B cell (primary cell): ENCODE data around the gene UNC13C. TPM values are rescaled to one million over a fixed set of nuclear protein-coding genes. Genes with fewer than 3 reads are reported as not detected.

Source experiments
- ATAC-seq: fragments of 200-7000 bp; cut with Tn5 transposase; one replicate; pipeline ENCODE4 v1.10.0; 2021; ENCODE audit warnings: low read depth, mild to moderate bottlenecking, moderate number of reproducible peaks, moderate library complexity
- CTCF ChIA-PET: fragments of 350-600 bp; sonication (Branson Sonifier 250); formaldehyde crosslinking; loops from one replicate; lab custom pipeline; 2021; ENCODE audit warnings: antibody characterized with exemption, inconsistent platforms; lab: Charles Lee
- POLR2A ChIA-PET: fragments of 350-600 bp; sonication (Branson Sonifier 250); formaldehyde crosslinking; loops from one replicate; lab custom pipeline; 2021; ENCODE audit warnings: antibody characterized with exemption; lab: Charles Lee
- DNase-seq: peaks from one replicate; pipeline ENCODE4 v3.0.0; 2013
- H2AFZ ChIP-seq: 2 replicates; pipeline ENCODE4 v1.6.1; 2012; ENCODE audit warnings: mild to moderate bottlenecking, low read depth, low read length; ENCODE audit not compliant: insufficient read depth, poor library complexity, severe bottlenecking
- H3K27ac ChIP-seq, 2 donors: 1 replicate in 1 of 2; 2 replicates in 1 of 2; pipeline ENCODE4 v1.5.1; 2012 to 2013; ENCODE audit warnings: low read length in 2 of 2, mild to moderate bottlenecking in 2 of 2, moderate library complexity in 1 of 2
- H3K27me3 ChIP-seq, 4 experiments: fragments of 200-600 bp in 1 of 4; sonication (generic) in 1 of 4; replicated peaks in 1 of 4; 1 replicate in 2 of 4; 2 replicates in 2 of 4; pipeline versions ENCODE4 v1.6.1 to v1.7.0; 2013 to 2016; ENCODE audit warnings: low read length in 3 of 4, mild to moderate bottlenecking in 2 of 4, mixed read lengths in 1 of 4, moderate library complexity in 1 of 4; ENCODE audit not compliant: insufficient read depth in 4 of 4, control insufficient read depth in 3 of 4; ENCODE audit errors: control extremely low read depth in 1 of 4
- H3K36me3 ChIP-seq, 2 experiments: replicated peaks in 1 of 2; 1 replicate in 1 of 2; 2 replicates in 1 of 2; pipeline versions ENCODE4 v1.6.1 to v1.7.1; 2013; ENCODE audit warnings: low read length in 1 of 2; ENCODE audit not compliant: insufficient read depth in 2 of 2, control insufficient read depth in 1 of 2; ENCODE audit errors: control extremely low read depth in 1 of 2, extremely low read depth in 1 of 2
- H3K4me1 ChIP-seq, 2 donors: fragments of 200-600 bp in 1 of 2; sonication (generic) in 1 of 2; 1 replicate in 1 of 2; 2 replicates in 1 of 2; pipeline versions ENCODE4 v1.5.1 to v1.6.1; 2013 to 2017; ENCODE audit warnings: low read length in 2 of 2; ENCODE audit not compliant: control insufficient read depth in 2 of 2, insufficient read depth in 2 of 2
- H3K4me2 ChIP-seq: replicated peaks from 2 replicates; pipeline ENCODE3; 2012; ENCODE audit warnings: mild to moderate bottlenecking, low read depth, low read length; ENCODE audit not compliant: poor library complexity, severe bottlenecking
- H3K4me3 ChIP-seq, 5 experiments: fragments of 200-600 bp in 1 of 5; sonication (generic) in 1 of 5; 1 replicate in 3 of 5; 2 replicates in 2 of 5; pipeline versions ENCODE4 v1.5.1 to v1.7.0; 2011 to 2016; ENCODE audit warnings: low read length in 4 of 5, mild to moderate bottlenecking in 4 of 5, low read depth in 2 of 5, control low read depth in 1 of 5, moderate library complexity in 1 of 5; ENCODE audit not compliant: insufficient read depth in 1 of 5; ENCODE audit errors: control extremely low read depth in 1 of 5, extremely low read depth in 1 of 5
- H3K79me2 ChIP-seq: fragments of 200-600 bp; sonication (generic); one replicate; pipeline ENCODE4 v1.6.0; 2016; ENCODE audit warnings: low read length; ENCODE audit not compliant: control insufficient read depth, insufficient read depth
- H3K9ac ChIP-seq: fragments of 200-600 bp; sonication (generic); 2 replicates; pipeline ENCODE4 v1.6.1; 2017; ENCODE audit warnings: mild to moderate bottlenecking, low read length, moderate library complexity
- H3K9me3 ChIP-seq, 3 donors: one replicate each; pipeline versions ENCODE4 v1.6.1 to v1.7.1; 2013; ENCODE audit warnings: low read length in 2 of 3; ENCODE audit not compliant: control insufficient read depth in 2 of 3, insufficient read depth in 1 of 3; ENCODE audit errors: control extremely low read depth in 1 of 3
- H4K20me1 ChIP-seq: 2 replicates; pipeline ENCODE4 v1.6.0; 2012; ENCODE audit warnings: mild to moderate bottlenecking, low read length; ENCODE audit not compliant: insufficient read depth, control insufficient read depth, poor library complexity, severe bottlenecking
- H3K27ac Mint-ChIP-seq: one replicate; pipeline ENCODE4 v1.8.0; 2021; ENCODE audit warnings: mixed read lengths
- H3K27me3 Mint-ChIP-seq: one replicate; pipeline ENCODE4 v1.8.0; 2021; ENCODE audit warnings: mixed read lengths
- H3K4me1 Mint-ChIP-seq: one replicate; pipeline ENCODE4 v1.8.0; 2021; ENCODE audit warnings: mixed read lengths
- H3K4me3 Mint-ChIP-seq: one replicate; pipeline ENCODE4 v1.8.0; 2021; ENCODE audit warnings: mixed read lengths
- H3K9me3 Mint-ChIP-seq: one replicate; pipeline ENCODE4 v1.8.0; 2022; ENCODE audit warnings: mixed read lengths; ENCODE audit not compliant: insufficient read depth
- CTCF ChIP-seq: fragments of 200-600 bp; IDR thresholded peaks from one replicate; pipeline ENCODE4 v1.8.0; 2022; ENCODE audit warnings: antibody characterized with exemption, mild to moderate bottlenecking
- EZH2 ChIP-seq: IDR thresholded peaks from 2 replicates; pipeline ENCODE4 v1.6.1; 2012; ENCODE audit warnings: borderline replicate concordance, low read depth, mild to moderate bottlenecking, moderate library complexity, low read length; ENCODE audit not compliant: insufficient read depth, poor library complexity, severe bottlenecking
- WGBS: methylation state at CpG from one replicate; pipeline ENCODE4 v1.1.5; 2013; ENCODE audit warnings: missing lambda C conversion rate; ENCODE audit not compliant: insufficient coverage; 5-methylcytosine and 5-hydroxymethylcytosine counted together
- intact Hi-C: fragments of 100-400 bp; cut with micrococcal nuclease; formaldehyde crosslinking; loops from one replicate; pipeline ENCODE4 v1.10.0; 2022
- polyA plus RNA-seq: library from polyadenylated mRNA; depleted of rRNA; stranded (reverse); fragments of >200 nt; gene quantifications from 2 replicates; pipeline ENCODE4 v1.2.3, GENCODE V29; 2012
- total RNA-seq, 2 donors: library from RNA; stranded (reverse); fragments of 120-200 nt in 1 of 2; gene quantifications; 1 replicate in 1 of 2; 2 replicates in 1 of 2; pipeline versions ENCODE4 v1.2.3 to v1.2.4, GENCODE V29; 2013 to 2022

UNC13C gene
- total and polyA plus RNA-seq, 2 donors (not counting 1 experiment from before 2014, with no cell fraction given), result not detected

GRCh38 chr15:54456413-54456812, 478.2 kb downstream of the UNC13C start:
- no peak for DNase-seq
- H3K9me3 ChIP-seq, result peaks cover 2 to 12% (median 10%) of the 10 kb centered on the region in 3 donors
- intact Hi-C loops, result no loop called here
- no peaks in the 10 kb centered on the region for H3K4me1 ChIP-seq
- Mint-ChIP-seq H3K4me1 (no peaks in the 10 kb centered on the region), H3K9me3 (peaks cover 10% of the 10 kb centered on the region), H3K27me3 (no peaks in the 10 kb centered on the region), H3K27ac (no peak overlapping the region), H3K4me3 (no peak overlapping the region)
- no peak overlapping the region for H3K4me3 ChIP-seq
- no peaks in the 10 kb centered on the region for H4K20me1 ChIP-seq
- H3K36me3 ChIP-seq, result no peaks in the 10 kb centered on the region
- H3K27me3 ChIP-seq, result no peaks in the 10 kb centered on the region
- ATAC-seq, result no peak
- H3K4me2 ChIP-seq, result no peak overlapping the region
- TF ChIP-seq EZH2 (no peak), CTCF (no peak)
- POLR2A ChIA-PET, result no interaction called here
- H3K79me2 ChIP-seq, result no peaks in the 10 kb centered on the region
- H3K27ac ChIP-seq, result no peak overlapping the region
- CTCF ChIA-PET, result no interaction called here
- no CpG with 5 or more reads among the region's 1 CpG for WGBS
- no peak overlapping the region for H3K9ac ChIP-seq
- H2AFZ ChIP-seq, result no peak overlapping the region

GRCh38 chr15:54462511-54462913, 484.3 kb downstream of the UNC13C start:
- Histone ChIP-seq H3K4me1 (no peaks in the 10 kb centered on the region), H2AFZ (no peak overlapping the region), H3K27me3 (no peaks in the 10 kb centered on the region), H3K79me2 (no peaks in the 10 kb centered on the region), H3K4me2 (no peak overlapping the region), H3K4me3 (no peak overlapping the region), H3K9me3 (peaks cover 0 to 8% (median 0%) of the 10 kb centered on the region in 3 donors), H3K9ac (no peak overlapping the region), H3K27ac (no peak overlapping the region), H3K36me3 (no peaks in the 10 kb centered on the region), H4K20me1 (no peaks in the 10 kb centered on the region)
- 93% methylated on average over 11 of the region's 17 CpGs for WGBS
- DNase-seq, result no peak
- H3K27me3 Mint-ChIP-seq, result no peaks in the 10 kb centered on the region
- no peaks in the 10 kb centered on the region for H3K4me1 Mint-ChIP-seq
- TF ChIP-seq CTCF, result no peak
- TF ChIP-seq EZH2, result no peak
- H3K27ac Mint-ChIP-seq, result no peak overlapping the region
- no peak for ATAC-seq
- no peak overlapping the region for H3K4me3 Mint-ChIP-seq
- ChIA-PET CTCF (no interaction called here), POLR2A (no interaction called here)
- no peaks in the 10 kb centered on the region for H3K9me3 Mint-ChIP-seq
- intact Hi-C loops, result no loop called here
